ENCODE measurements around the gene MR1. TPM values are rescaled to one million over a fixed set of nuclear protein-coding genes. Genes with fewer than 3 reads are reported as not detected.

Gene MR1
- total and polyA plus RNA-seq, 9 of the 15 experiments (the other 6 are each of a cell fraction or from before 2014, with no cell fraction given) = 9.7 to 21.7 (median 15.6) TPM

- TF ChIP-seq ARID2 (IDR thresholded peaks at IDR 0.05) (no peak), NCOA6 (IDR thresholded peaks at IDR 0.05) (no peak), NFYB (IDR thresholded peaks at IDR 0.05; ENCODE audit: extremely low read depth, insufficient read length) (peak; percentile 85), E2F3 (CRISPR knock-in tag; IDR thresholded peaks at IDR 0.05) (no peak), ELF4 (CRISPR knock-in tag; IDR thresholded peaks at IDR 0.05) (peak; percentile 30; the same call in 1 of the 2 replicates), CBX3 (IDR thresholded peaks at IDR 0.05; ENCODE audit: borderline replicate concordance in 1 of 2, low read length in 2 of 2) (no peak), ZNF354B (CRISPR knock-in tag; IDR thresholded peaks at IDR 0.05) (no peak), BMI1 (IDR thresholded peaks at IDR 0.05; ENCODE audit: low read length) (no peak), BRF2 (IDR thresholded peaks at IDR 0.05; ENCODE audit: borderline replicate concordance, insufficient read depth, insufficient read length) (no peak), ZBTB7A (IDR thresholded peaks at IDR 0.05; ENCODE audit: borderline replicate concordance, control insufficient read depth, low read depth, low read length) (no peak), DLX4 (CRISPR knock-in tag; IDR thresholded peaks at IDR 0.05) (no peak), SMAD2 (IDR thresholded peaks at IDR 0.05; ENCODE audit: low read depth, low read length) (no peak), E2F6 (IDR thresholded peaks at IDR 0.05; ENCODE audit: borderline replicate concordance in 1 of 2, extremely low read depth in 1 of 2, insufficient read depth in 1 of 2, insufficient read length in 1 of 2, low read depth in 1 of 2, low read length in 1 of 2, poor library complexity in 1 of 2, severe bottlenecking in 1 of 2) (no peak), EP300 (IDR thresholded peaks at IDR 0.05; ENCODE audit: low read length) (no peak), TGIF2 (CRISPR knock-in tag; IDR thresholded peaks at IDR 0.05) (no peak), E2F5 (CRISPR knock-in tag; IDR thresholded peaks at IDR 0.05) (no peak), KLF1 (tag; IDR thresholded peaks at IDR 0.05) (no peak), NCOA4 (IDR thresholded peaks at IDR 0.05; ENCODE audit: partially characterized antibody) (no peak), GABPA (tag; conservative IDR thresholded peaks at IDR 0.05; ENCODE audit: low read depth) (no peak), ZNF121 (CRISPR knock-in tag; conservative IDR thresholded peaks at IDR 0.05) (no peak), OTX1 (CRISPR knock-in tag; IDR thresholded peaks at IDR 0.05) (no peak), RBM14 (IDR thresholded peaks at IDR 0.05; ENCODE audit: borderline replicate concordance, insufficient read depth, low read depth, low read length) (no peak), NFATC3 (IDR thresholded peaks at IDR 0.05) (no peak), DACH1 (IDR thresholded peaks at IDR 0.05; ENCODE audit: partially characterized antibody) (no peak), BRF1 (IDR thresholded peaks at IDR 0.05; ENCODE audit: borderline replicate concordance, extremely low read depth, insufficient read length) (no peak), NR1H2 (CRISPR knock-in tag; IDR thresholded peaks at IDR 0.05) (no peak), SETDB1 (IDR thresholded peaks at IDR 0.05; ENCODE audit: low read length) (no peak), ZNF140 (CRISPR knock-in tag; IDR thresholded peaks at IDR 0.05) (no peak)
Observed at GRCh38 chr1:181033799-181034451, at the start of gene MR1 (continued).
